B cell (primary cell): ENCODE data around the gene MAPK8IP2. TPM values are rescaled to one million over a fixed set of nuclear protein-coding genes. Genes with fewer than 3 reads are reported as not detected.

ENCODE experiments used
- ATAC-seq: fragments of 200-7000 bp; cut with Tn5 transposase; one replicate; pipeline ENCODE4 v1.10.0; 2021; ENCODE audit warnings: low read depth, mild to moderate bottlenecking, moderate number of reproducible peaks, moderate library complexity
- CTCF ChIA-PET: fragments of 350-600 bp; sonication (Branson Sonifier 250); formaldehyde crosslinking; loops from one replicate; lab custom pipeline; 2021; ENCODE audit warnings: antibody characterized with exemption, inconsistent platforms; lab: Charles Lee
- POLR2A ChIA-PET: fragments of 350-600 bp; sonication (Branson Sonifier 250); formaldehyde crosslinking; loops from one replicate; lab custom pipeline; 2021; ENCODE audit warnings: antibody characterized with exemption; lab: Charles Lee
- DNase-seq: peaks from one replicate; pipeline ENCODE4 v3.0.0; 2013
- H2AFZ ChIP-seq: 2 replicates; pipeline ENCODE4 v1.6.1; 2012; ENCODE audit warnings: mild to moderate bottlenecking, low read depth, low read length; ENCODE audit not compliant: insufficient read depth, poor library complexity, severe bottlenecking
- H3K27ac ChIP-seq, 2 donors: 1 replicate in 1 of 2; 2 replicates in 1 of 2; pipeline ENCODE4 v1.5.1; 2012 to 2013; ENCODE audit warnings: low read length in 2 of 2, mild to moderate bottlenecking in 2 of 2, moderate library complexity in 1 of 2
- H3K27me3 ChIP-seq, 4 experiments: fragments of 200-600 bp in 1 of 4; sonication (generic) in 1 of 4; replicated peaks in 1 of 4; 1 replicate in 2 of 4; 2 replicates in 2 of 4; pipeline versions ENCODE4 v1.6.1 to v1.7.0; 2013 to 2016; ENCODE audit warnings: low read length in 3 of 4, mild to moderate bottlenecking in 2 of 4, mixed read lengths in 1 of 4, moderate library complexity in 1 of 4; ENCODE audit not compliant: insufficient read depth in 4 of 4, control insufficient read depth in 3 of 4; ENCODE audit errors: control extremely low read depth in 1 of 4
- H3K36me3 ChIP-seq, 2 experiments: replicated peaks in 1 of 2; 1 replicate in 1 of 2; 2 replicates in 1 of 2; pipeline versions ENCODE4 v1.6.1 to v1.7.1; 2013; ENCODE audit warnings: low read length in 1 of 2; ENCODE audit not compliant: insufficient read depth in 2 of 2, control insufficient read depth in 1 of 2; ENCODE audit errors: control extremely low read depth in 1 of 2, extremely low read depth in 1 of 2
- H3K4me1 ChIP-seq, 2 donors: fragments of 200-600 bp in 1 of 2; sonication (generic) in 1 of 2; 1 replicate in 1 of 2; 2 replicates in 1 of 2; pipeline versions ENCODE4 v1.5.1 to v1.6.1; 2013 to 2017; ENCODE audit warnings: low read length in 2 of 2; ENCODE audit not compliant: control insufficient read depth in 2 of 2, insufficient read depth in 2 of 2
- H3K4me2 ChIP-seq: replicated peaks from 2 replicates; pipeline ENCODE3; 2012; ENCODE audit warnings: mild to moderate bottlenecking, low read depth, low read length; ENCODE audit not compliant: poor library complexity, severe bottlenecking
- H3K4me3 ChIP-seq, 5 experiments: fragments of 200-600 bp in 1 of 5; sonication (generic) in 1 of 5; 1 replicate in 3 of 5; 2 replicates in 2 of 5; pipeline versions ENCODE4 v1.5.1 to v1.7.0; 2011 to 2016; ENCODE audit warnings: low read length in 4 of 5, mild to moderate bottlenecking in 4 of 5, low read depth in 2 of 5, control low read depth in 1 of 5, moderate library complexity in 1 of 5; ENCODE audit not compliant: insufficient read depth in 1 of 5; ENCODE audit errors: control extremely low read depth in 1 of 5, extremely low read depth in 1 of 5
- H3K79me2 ChIP-seq: fragments of 200-600 bp; sonication (generic); one replicate; pipeline ENCODE4 v1.6.0; 2016; ENCODE audit warnings: low read length; ENCODE audit not compliant: control insufficient read depth, insufficient read depth
- H3K9ac ChIP-seq: fragments of 200-600 bp; sonication (generic); 2 replicates; pipeline ENCODE4 v1.6.1; 2017; ENCODE audit warnings: mild to moderate bottlenecking, low read length, moderate library complexity
- H3K9me3 ChIP-seq, 3 donors: one replicate each; pipeline versions ENCODE4 v1.6.1 to v1.7.1; 2013; ENCODE audit warnings: low read length in 2 of 3; ENCODE audit not compliant: control insufficient read depth in 2 of 3, insufficient read depth in 1 of 3; ENCODE audit errors: control extremely low read depth in 1 of 3
- H4K20me1 ChIP-seq: 2 replicates; pipeline ENCODE4 v1.6.0; 2012; ENCODE audit warnings: mild to moderate bottlenecking, low read length; ENCODE audit not compliant: insufficient read depth, control insufficient read depth, poor library complexity, severe bottlenecking
- H3K27ac Mint-ChIP-seq: one replicate; pipeline ENCODE4 v1.8.0; 2021; ENCODE audit warnings: mixed read lengths
- H3K27me3 Mint-ChIP-seq: one replicate; pipeline ENCODE4 v1.8.0; 2021; ENCODE audit warnings: mixed read lengths
- H3K4me1 Mint-ChIP-seq: one replicate; pipeline ENCODE4 v1.8.0; 2021; ENCODE audit warnings: mixed read lengths
- H3K4me3 Mint-ChIP-seq: one replicate; pipeline ENCODE4 v1.8.0; 2021; ENCODE audit warnings: mixed read lengths
- H3K9me3 Mint-ChIP-seq: one replicate; pipeline ENCODE4 v1.8.0; 2022; ENCODE audit warnings: mixed read lengths; ENCODE audit not compliant: insufficient read depth
- CTCF ChIP-seq: fragments of 200-600 bp; IDR thresholded peaks from one replicate; pipeline ENCODE4 v1.8.0; 2022; ENCODE audit warnings: antibody characterized with exemption, mild to moderate bottlenecking
- EZH2 ChIP-seq: IDR thresholded peaks from 2 replicates; pipeline ENCODE4 v1.6.1; 2012; ENCODE audit warnings: borderline replicate concordance, low read depth, mild to moderate bottlenecking, moderate library complexity, low read length; ENCODE audit not compliant: insufficient read depth, poor library complexity, severe bottlenecking
- WGBS: methylation state at CpG from one replicate; pipeline ENCODE4 v1.1.5; 2013; ENCODE audit warnings: missing lambda C conversion rate; ENCODE audit not compliant: insufficient coverage; 5-methylcytosine and 5-hydroxymethylcytosine counted together
- intact Hi-C: fragments of 100-400 bp; cut with micrococcal nuclease; formaldehyde crosslinking; loops from one replicate; pipeline ENCODE4 v1.10.0; 2022
- polyA plus RNA-seq: library from polyadenylated mRNA; depleted of rRNA; stranded (reverse); fragments of >200 nt; gene quantifications from 2 replicates; pipeline ENCODE4 v1.2.3, GENCODE V29; 2012
- total RNA-seq, 2 donors: library from RNA; stranded (reverse); fragments of 120-200 nt in 1 of 2; gene quantifications; 1 replicate in 1 of 2; 2 replicates in 1 of 2; pipeline versions ENCODE4 v1.2.3 to v1.2.4, GENCODE V29; 2013 to 2022

Gene MAPK8IP2
- total and polyA plus RNA-seq, 2 donors (not counting 1 experiment from before 2014, with no cell fraction given), result 0.19 to 0.39 TPM

DNA sequence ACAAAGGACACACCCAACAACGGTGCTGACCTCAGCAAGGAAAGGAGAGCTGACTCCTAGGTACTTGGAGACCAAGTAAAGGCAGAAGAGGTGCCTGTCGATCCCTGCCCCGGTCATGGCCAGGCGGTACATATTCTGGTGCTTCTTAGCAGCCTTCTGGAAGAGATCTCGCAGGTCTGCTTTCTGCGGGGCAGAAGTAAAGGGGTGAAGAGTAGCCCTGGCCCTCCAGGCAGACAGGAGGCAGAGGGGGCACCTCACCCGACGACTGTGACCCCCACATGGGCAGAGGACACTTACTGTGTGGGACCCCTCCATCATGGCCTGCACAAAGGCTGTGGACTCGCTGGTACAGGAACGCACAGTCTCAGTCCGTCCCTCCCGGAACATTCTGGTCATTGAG, 29.7 kb upstream of the MAPK8IP2 start:
- no peak overlapping the region for H3K27ac ChIP-seq
- intact Hi-C loops, result no loop called here
- ATAC-seq, result no peak
- no peaks in the 10 kb centered on the region for H3K27me3 ChIP-seq
- Mint-ChIP-seq H3K4me1 (peaks cover 14% of the 10 kb centered on the region), H3K4me3 (no peak overlapping the region), H3K27me3 (no peaks in the 10 kb centered on the region), H3K27ac (no peak overlapping the region), H3K9me3 (no peaks in the 10 kb centered on the region)
- peaks cover 0 to 23% of the 10 kb centered on the region in 2 experiments for H3K36me3 ChIP-seq
- WGBS, result 97% methylated on average over 11 of the region's 12 CpGs
- H4K20me1 ChIP-seq, result no peaks in the 10 kb centered on the region
- no peak overlapping the region for H3K9ac ChIP-seq
- TF ChIP-seq EZH2 (no peak), CTCF (no peak)
- ChIA-PET POLR2A (no interaction called here), CTCF (no interaction called here)
- H3K4me3 ChIP-seq, result no peak overlapping the region
- H3K9me3 ChIP-seq, result no peaks in the 10 kb centered on the region
- no peak for DNase-seq
- peaks cover 0 to 11% of the 10 kb centered on the region in 2 donors for H3K4me1 ChIP-seq
- H2AFZ ChIP-seq, result no peak overlapping the region
- no peaks in the 10 kb centered on the region for H3K79me2 ChIP-seq
- H3K4me2 ChIP-seq, result no peak overlapping the region

DNA sequence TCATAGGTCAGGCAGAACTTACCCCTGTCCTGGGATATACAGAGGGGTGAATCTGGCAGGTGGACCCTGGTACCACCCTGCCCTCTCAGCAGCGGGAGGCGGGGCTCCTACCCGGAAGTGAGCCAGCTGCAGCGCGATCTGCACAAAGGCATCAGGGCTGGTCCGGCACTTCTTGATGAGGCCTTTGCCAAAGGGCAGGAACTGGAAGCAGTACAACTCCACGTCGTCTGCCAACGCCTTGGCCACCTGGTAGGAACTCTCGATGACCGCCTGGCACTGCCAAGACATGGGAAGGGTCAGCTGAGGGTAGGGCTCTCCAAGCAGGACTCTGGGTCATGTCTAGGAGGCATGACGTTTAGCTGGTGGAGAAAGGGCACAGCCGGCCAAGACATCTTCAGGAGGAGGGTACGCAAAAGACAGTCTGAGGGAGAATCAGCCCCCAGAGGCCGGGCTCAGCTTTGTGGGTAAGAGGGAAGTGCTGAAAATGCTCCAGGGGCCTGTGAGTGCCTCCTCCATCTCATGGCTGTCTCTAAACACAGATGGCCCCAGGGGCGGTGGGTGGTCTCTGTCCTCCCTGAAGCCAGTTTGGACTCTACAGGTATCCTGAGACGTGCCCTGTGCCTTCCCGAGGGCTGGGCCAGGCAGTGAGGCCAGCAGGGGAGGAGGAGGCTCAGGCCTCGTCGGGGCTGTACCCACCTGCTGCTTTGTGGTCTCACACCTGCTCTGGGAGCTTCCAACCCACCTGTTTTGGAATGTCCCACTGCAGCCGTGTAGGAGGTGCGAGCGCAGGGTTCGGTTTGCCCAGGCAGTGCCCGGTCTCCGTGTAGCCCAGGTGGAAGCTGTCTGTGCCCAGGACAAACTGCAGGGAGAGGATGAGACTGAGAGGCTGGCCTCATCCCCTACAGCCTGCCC, 29.1 kb upstream of the MAPK8IP2 start:
- POLR2A ChIA-PET, result no interaction called here
- no peak overlapping the region for H3K27ac ChIP-seq

More for the DNA sequence above, 29.1 kb upstream of the MAPK8IP2 start:
- 91% methylated on average over 26 of the region's 26 CpGs for WGBS
- ATAC-seq (no peak), DNase-seq (no peak)
- no peak overlapping the region for H2AFZ ChIP-seq
- H3K4me2 ChIP-seq, result no peak overlapping the region
- CTCF ChIA-PET, result no interaction called here
- no peak overlapping the region for H3K4me3 Mint-ChIP-seq
- TF ChIP-seq EZH2 (no peak), CTCF (no peak)
- no peaks in the 10 kb centered on the region for H3K27me3 Mint-ChIP-seq
- H3K27ac Mint-ChIP-seq, result no peak overlapping the region
- no peaks in the 10 kb centered on the region for H3K9me3 Mint-ChIP-seq
- H4K20me1 ChIP-seq, result no peaks in the 10 kb centered on the region
- no peaks in the 10 kb centered on the region for H3K27me3 ChIP-seq
- H3K4me3 ChIP-seq, result no peak overlapping the region
- H3K79me2 ChIP-seq, result no peaks in the 10 kb centered on the region
- intact Hi-C loops, result no loop called here
- H3K9me3 ChIP-seq, result no peaks in the 10 kb centered on the region
- H3K4me1 ChIP-seq, result peaks cover 0 to 11% of the 10 kb centered on the region in 2 donors
- H3K4me1 Mint-ChIP-seq, result peaks cover 14% of the 10 kb centered on the region
- peaks cover 0 to 23% of the 10 kb centered on the region in 2 experiments for H3K36me3 ChIP-seq
- no peak overlapping the region for H3K9ac ChIP-seq
